ENCODE data around the gene C1orf53. TPM values are rescaled to one million over a fixed set of nuclear protein-coding genes. Genes with fewer than 3 reads are reported as not detected.
"Not testable (repeated sequence)": the region's sequence is repeated elsewhere in the genome, so short reads cannot be mapped to it uniquely, and the experiment has no call there.

C1orf53 gene
- total RNA-seq, 1 donor from 2014 or later, result 1.4 TPM

- Histone ChIP-seq H3K9ac (no peak overlapping the region), H3K9me3 (ENCODE audit: low read depth) (no peaks in the 10 kb centered on the region), H2AFZ (replicated peaks) (no peak overlapping the region), H3K27ac (no peak overlapping the region), H3F3A (ENCODE audit: low read depth) (no peaks in the 10 kb centered on the region), H3K4me1 (no peaks in the 10 kb centered on the region), H3K4me3 (no peak overlapping the region), H3K27me3 (peaks cover 6% of the 10 kb centered on the region), H3K36me3 (no peaks in the 10 kb centered on the region), H4K20me1 (ENCODE audit: low read depth) (no peaks in the 10 kb centered on the region), H3K79me2 (ENCODE audit: low read depth) (no peaks in the 10 kb centered on the region), H3K4me2 (no peak overlapping the region)
- H3K27ac Mint-ChIP-seq, result no peak overlapping the region
- DNase-seq (ENCODE audit: low spot score), result no peak
- TF ChIP-seq CTCF (IDR thresholded peaks at IDR 0.05) (no peak), EZH2 (IDR thresholded peaks at IDR 0.05) (no peak), EZH2phosphoT487 (IDR thresholded peaks at IDR 0.05) (no peak)
- no peaks in the 10 kb centered on the region for H3K27me3 Mint-ChIP-seq (ENCODE audit: insufficient read depth, low read depth)
- H3K4me3 Mint-ChIP-seq, result no peak overlapping the region
- H3K4me1 Mint-ChIP-seq, result no peaks in the 10 kb centered on the region
- H3K9me3 Mint-ChIP-seq, result no peaks in the 10 kb centered on the region
- H3K36me3 Mint-ChIP-seq, result no peaks in the 10 kb centered on the region
These were observed 35.0 kb downstream of the C1orf53 start for GRCh38 chr1:197937381-197937780.

DNA sequence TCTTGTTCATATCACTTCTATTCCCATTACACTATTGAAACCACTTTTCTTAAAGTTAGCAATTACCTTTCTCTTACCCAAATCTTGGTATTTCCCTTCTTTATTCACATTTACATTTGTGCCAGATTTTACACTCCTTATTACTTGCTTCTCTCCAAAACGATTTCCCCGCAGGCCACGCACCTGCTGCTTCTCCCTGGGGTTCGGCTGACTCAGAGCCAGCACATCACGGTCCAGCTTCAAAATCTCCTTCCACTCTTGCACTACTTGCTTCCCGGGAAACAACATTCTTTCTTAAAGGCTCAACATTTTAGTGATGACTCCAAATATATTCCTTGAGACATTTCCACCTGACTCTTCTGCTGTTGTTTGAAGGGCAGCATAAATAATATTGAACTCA, 35.5 kb downstream of the C1orf53 start:
- Mint-ChIP-seq H3K27ac (no peak overlapping the region), H3K4me1 (no peaks in the 10 kb centered on the region), H3K4me3 (no peak overlapping the region), H3K36me3 (no peaks in the 10 kb centered on the region), H3K9me3 (no peaks in the 10 kb centered on the region), H3K27me3 (ENCODE audit: insufficient read depth, low read depth) (no peaks in the 10 kb centered on the region)
- Histone ChIP-seq H3K27me3 (peaks cover under 1% of the 10 kb centered on the region), H3F3A (ENCODE audit: low read depth) (no peaks in the 10 kb centered on the region), H3K4me1 (no peaks in the 10 kb centered on the region), H3K27ac (no peak overlapping the region), H3K79me2 (ENCODE audit: low read depth) (no peaks in the 10 kb centered on the region), H3K36me3 (no peaks in the 10 kb centered on the region), H2AFZ (replicated peaks) (no peak overlapping the region), H3K9me3 (ENCODE audit: low read depth) (no peaks in the 10 kb centered on the region), H3K9ac (no peak overlapping the region), H3K4me2 (no peak overlapping the region), H4K20me1 (ENCODE audit: low read depth) (no peaks in the 10 kb centered on the region), H3K4me3 (no peak overlapping the region)
- TF ChIP-seq EZH2phosphoT487 (IDR thresholded peaks at IDR 0.05) (no peak), EZH2 (IDR thresholded peaks at IDR 0.05) (no peak), CTCF (IDR thresholded peaks at IDR 0.05) (no peak)
- DNase-seq (ENCODE audit: low spot score), result no peak

DNA sequence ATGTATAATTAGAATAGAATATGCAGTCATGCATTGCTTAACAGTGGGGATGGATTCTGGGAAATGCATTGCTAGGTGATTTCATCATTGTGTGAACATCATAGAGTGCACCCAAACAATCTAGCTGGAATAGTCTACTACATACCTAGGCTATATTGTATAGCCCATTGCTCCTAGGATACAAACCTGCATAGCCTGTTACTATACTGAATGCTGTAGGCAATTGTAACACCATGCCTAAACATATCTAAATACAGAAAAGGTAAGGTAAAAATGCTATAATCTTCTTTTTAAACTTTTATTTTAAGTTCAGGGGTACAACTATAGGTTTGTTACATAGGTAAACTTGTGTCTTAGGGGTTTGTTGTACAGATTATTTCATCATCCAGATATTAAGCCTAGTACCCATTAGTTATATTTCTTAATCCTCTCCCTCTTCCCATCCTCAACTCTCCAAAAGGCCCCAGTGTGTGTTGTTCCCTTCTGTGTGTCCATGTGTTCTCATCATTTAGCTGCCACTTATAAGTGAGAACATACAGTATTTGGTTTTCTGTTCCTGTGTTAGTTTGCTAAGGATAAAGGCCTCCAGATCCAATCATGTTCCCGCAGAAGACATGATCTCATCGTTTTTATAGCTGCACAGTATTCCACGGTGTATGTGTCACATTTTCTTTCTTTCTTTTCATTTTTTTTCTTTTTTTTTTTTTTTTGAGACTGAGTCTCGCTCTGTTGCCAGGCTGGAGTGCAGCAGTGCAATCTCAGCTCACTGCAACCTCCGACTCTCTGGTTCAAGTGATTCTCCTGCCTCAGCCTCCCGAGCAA, 36.9 kb downstream of the C1orf53 start:
- H3K27me3 Mint-ChIP-seq (ENCODE audit: insufficient read depth, low read depth); H3K4me1 Mint-ChIP-seq; H3K4me1 ChIP-seq; H3K79me2 ChIP-seq (ENCODE audit: low read depth); H3K36me3 Mint-ChIP-seq; H3F3A ChIP-seq (ENCODE audit: low read depth); H3K9me3 Mint-ChIP-seq; H3K27me3 ChIP-seq; H3K4me2 ChIP-seq; H3K4me3 ChIP-seq; H3K36me3 ChIP-seq; H3K27ac Mint-ChIP-seq; H2AFZ ChIP-seq (replicated peaks); H3K4me3 Mint-ChIP-seq; H4K20me1 ChIP-seq (ENCODE audit: low read depth); H3K9me3 ChIP-seq (ENCODE audit: low read depth); DNase-seq (ENCODE audit: low spot score); H3K27ac ChIP-seq; H3K9ac ChIP-seq: not testable (repeated sequence)

DNA sequence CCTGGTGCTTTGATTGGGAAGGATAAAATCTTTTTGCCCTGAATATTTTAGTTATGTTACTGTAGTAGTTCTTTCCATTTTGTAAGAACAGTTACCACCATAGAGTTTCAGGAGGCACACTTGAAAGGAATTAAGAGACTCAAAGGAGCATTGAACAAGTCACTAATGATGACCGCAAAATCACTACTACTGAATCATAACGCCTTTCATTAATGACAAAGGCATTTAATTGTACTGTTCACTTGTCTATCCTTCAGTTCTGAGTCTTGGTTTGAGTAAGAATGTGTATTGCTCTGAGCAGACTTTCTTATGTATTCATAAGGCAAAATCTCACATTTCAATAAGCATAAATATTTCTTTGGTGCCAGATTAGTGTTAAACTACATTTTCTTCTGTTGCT, 39.6 kb downstream of the C1orf53 start:
- no peak overlapping the region for H3K27ac Mint-ChIP-seq
- Histone ChIP-seq H3K9ac (no peak overlapping the region), H3K36me3 (no peaks in the 10 kb centered on the region), H4K20me1 (ENCODE audit: low read depth) (no peaks in the 10 kb centered on the region), H3K79me2 (ENCODE audit: low read depth) (no peaks in the 10 kb centered on the region), H3K9me3 (ENCODE audit: low read depth) (no peaks in the 10 kb centered on the region), H3K27me3 (no peaks in the 10 kb centered on the region), H3K4me3 (no peak overlapping the region), H2AFZ (replicated peaks) (no peak overlapping the region), H3K4me2 (no peak overlapping the region), H3K27ac (no peak overlapping the region), H3F3A (ENCODE audit: low read depth) (no peaks in the 10 kb centered on the region), H3K4me1 (no peaks in the 10 kb centered on the region)
- H3K4me3 Mint-ChIP-seq, result no peak overlapping the region
- H3K4me1 Mint-ChIP-seq, result no peaks in the 10 kb centered on the region
- H3K27me3 Mint-ChIP-seq (ENCODE audit: insufficient read depth, low read depth), result no peaks in the 10 kb centered on the region
- no peaks in the 10 kb centered on the region for H3K36me3 Mint-ChIP-seq
- TF ChIP-seq EZH2phosphoT487 (IDR thresholded peaks at IDR 0.05), result no peak
- no peak for TF ChIP-seq CTCF (IDR thresholded peaks at IDR 0.05)
- no peak for TF ChIP-seq EZH2 (IDR thresholded peaks at IDR 0.05)
- H3K9me3 Mint-ChIP-seq, result peaks cover 2% of the 10 kb centered on the region
- no peak for DNase-seq (ENCODE audit: low spot score)
